ENCODE results near the gene TNS4. TPM values are rescaled to one million over a fixed set of nuclear protein-coding genes. Genes with fewer than 3 reads are reported as not detected.

Gene TNS4
- total and polyA plus RNA-seq, 4 donors = 0.29 TPM; not detected in 3

DNA sequence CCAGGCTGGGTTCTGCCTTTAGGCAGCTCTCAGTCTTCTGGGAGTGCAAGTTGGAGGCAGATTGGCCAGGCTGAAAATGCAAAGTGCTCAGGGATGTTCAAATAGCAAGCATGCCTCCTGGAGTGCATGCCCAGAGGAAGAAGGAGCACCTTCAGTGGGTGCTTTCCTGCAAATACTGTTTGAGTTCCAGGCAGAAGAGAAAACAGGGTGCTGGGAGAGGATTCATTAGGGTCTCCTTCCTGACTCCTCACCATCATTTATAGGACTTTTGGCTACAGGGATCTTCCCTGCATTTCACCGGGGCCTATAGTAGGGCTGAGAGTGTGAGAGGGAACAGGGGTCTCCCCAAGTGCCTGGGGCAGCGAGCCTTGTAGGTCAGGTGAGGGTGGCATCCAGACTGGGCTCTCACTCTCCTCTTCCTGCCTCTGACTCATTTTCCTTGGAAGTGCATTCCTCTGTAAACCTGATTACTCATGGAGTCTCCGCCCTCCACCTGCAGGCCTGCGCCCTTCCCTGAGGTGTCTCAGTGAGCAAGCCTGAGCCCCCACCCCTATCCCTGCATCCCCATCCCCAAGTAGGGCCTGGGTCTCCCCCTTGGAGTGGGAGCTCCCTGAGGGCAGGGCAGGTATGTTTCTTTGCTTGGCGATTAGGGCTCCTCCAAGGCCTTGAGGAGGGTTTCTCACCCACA is 17.1 kb upstream of the TNS4 start:
- DNase-seq (ENCODE audit: low read depth in 4 of 6, low spot score in 6 of 6) = no peak
- WGBS (ENCODE audit: insufficient coverage) = 64% methylated on average over 2 of the region's 5 CpGs
- Histone ChIP-seq H3K36me3 (ENCODE audit: control insufficient read depth, insufficient read depth, low read length) (no peaks in the 10 kb centered on the region), H3K4me3 (ENCODE audit: low read depth, low read length) (no peak overlapping the region), H3K9me3 (ENCODE audit: control insufficient read depth, insufficient read depth, low read length) (no peaks in the 10 kb centered on the region), H3K4me1 (ENCODE audit: control insufficient read depth, insufficient read depth, low read length) (no peaks in the 10 kb centered on the region), H3K27ac (ENCODE audit: low read depth, low read length) (no peak overlapping the region), H3K27me3 (ENCODE audit: control insufficient read depth, insufficient read depth, low read length) (no peaks in the 10 kb centered on the region)

DNA sequence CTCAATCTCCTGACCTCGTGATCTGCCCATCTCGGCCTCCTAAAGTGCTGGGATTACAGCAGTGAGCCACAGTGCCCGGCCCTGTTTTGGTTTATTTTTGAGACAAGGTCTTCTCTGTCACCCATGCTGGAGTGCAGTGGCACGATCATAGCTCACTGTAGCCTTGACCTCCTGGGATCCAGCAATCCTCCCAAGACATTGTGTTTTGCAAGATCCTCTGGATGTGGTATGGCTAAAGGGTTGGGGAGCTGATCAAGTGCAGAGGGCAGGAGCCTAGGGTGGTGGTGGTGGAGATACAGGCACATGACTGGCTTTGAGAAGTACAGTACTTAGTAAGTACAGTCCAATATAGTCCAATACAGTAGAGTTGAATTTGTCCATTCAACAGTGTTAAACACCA is 16.6 kb upstream of the TNS4 start:
- no peak overlapping the region for H3K27ac ChIP-seq (ENCODE audit: low read depth, low read length)
- 81% methylated on average over 3 of the region's 4 CpGs for WGBS (ENCODE audit: insufficient coverage)
- no peaks in the 10 kb centered on the region for H3K9me3 ChIP-seq (ENCODE audit: control insufficient read depth, insufficient read depth, low read length)
- H3K4me1 ChIP-seq (ENCODE audit: control insufficient read depth, insufficient read depth, low read length) = no peaks in the 10 kb centered on the region
- no peak for DNase-seq (ENCODE audit: low read depth in 4 of 6, low spot score in 6 of 6)
- no peak overlapping the region for H3K4me3 ChIP-seq (ENCODE audit: low read depth, low read length)
- no peaks in the 10 kb centered on the region for H3K27me3 ChIP-seq (ENCODE audit: control insufficient read depth, insufficient read depth, low read length)
- H3K36me3 ChIP-seq (ENCODE audit: control insufficient read depth, insufficient read depth, low read length) = no peaks in the 10 kb centered on the region

DNA sequence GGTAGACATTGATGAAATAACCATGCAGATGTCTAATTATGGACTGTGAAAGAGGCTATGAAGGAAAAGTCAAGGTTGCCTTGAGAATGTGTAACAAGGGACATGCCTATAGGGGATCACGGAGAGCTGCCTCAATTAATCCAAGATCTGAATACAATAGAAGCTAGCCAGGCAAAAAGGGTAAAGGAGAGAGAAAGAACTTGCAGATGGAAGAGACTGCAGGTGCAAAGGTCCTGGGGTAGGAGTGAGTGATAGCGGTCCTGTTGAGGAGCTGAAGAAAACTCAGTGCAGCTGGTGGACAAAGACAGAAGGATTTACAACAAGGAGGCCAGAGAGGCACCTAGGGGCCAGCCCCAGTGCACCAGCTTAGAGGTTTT is 15.9 kb upstream of the TNS4 start:
- H3K36me3 ChIP-seq (ENCODE audit: control insufficient read depth, insufficient read depth, low read length) = no peaks in the 10 kb centered on the region
- no peaks in the 10 kb centered on the region for H3K4me1 ChIP-seq (ENCODE audit: control insufficient read depth, insufficient read depth, low read length)
- no peaks in the 10 kb centered on the region for H3K9me3 ChIP-seq (ENCODE audit: control insufficient read depth, insufficient read depth, low read length)
- no peak overlapping the region for H3K27ac ChIP-seq (ENCODE audit: low read depth, low read length)
- H3K27me3 ChIP-seq (ENCODE audit: control insufficient read depth, insufficient read depth, low read length) = no peaks in the 10 kb centered on the region
- 96% methylated on average over 2 of the region's 2 CpGs for WGBS (ENCODE audit: insufficient coverage)
- DNase-seq (ENCODE audit: low read depth in 4 of 6, low spot score in 6 of 6) = no peak
- no peak overlapping the region for H3K4me3 ChIP-seq (ENCODE audit: low read depth, low read length)

DNA sequence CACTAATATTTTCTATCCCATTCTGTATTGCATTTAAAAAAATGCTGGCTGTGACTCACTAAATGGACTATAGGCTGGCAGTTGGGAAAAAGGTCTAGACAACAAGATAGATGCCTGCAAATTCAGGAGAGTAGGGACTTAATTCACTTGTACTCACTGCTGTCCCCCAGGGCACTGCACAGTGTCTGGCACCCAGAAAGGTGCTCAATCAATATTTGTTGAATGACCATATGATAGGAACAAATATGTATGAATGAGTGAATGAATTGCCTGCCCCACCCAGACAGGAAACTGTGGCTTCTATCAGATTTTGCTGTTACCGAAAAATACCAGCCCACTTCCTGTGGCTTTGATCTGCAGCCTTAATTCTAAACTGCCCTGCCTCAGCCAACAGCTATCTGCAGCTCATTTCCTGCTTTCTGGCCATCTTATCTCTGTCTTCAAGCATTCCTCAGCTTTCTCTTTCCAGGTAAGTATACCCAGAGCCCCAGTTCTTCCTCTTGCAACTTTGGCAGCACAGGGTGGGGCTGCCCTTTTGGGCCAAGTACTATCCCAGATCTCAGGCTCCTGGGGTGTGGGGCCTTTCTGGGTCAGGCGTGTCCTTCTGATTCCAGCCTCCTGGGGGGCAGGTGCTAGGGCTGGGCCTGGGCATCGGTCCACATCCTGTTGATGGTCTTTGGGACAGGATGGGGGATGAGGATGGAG is 15.3 kb upstream of the TNS4 start:
- no peaks in the 10 kb centered on the region for H3K27me3 ChIP-seq (ENCODE audit: control insufficient read depth, insufficient read depth, low read length)
- H3K4me1 ChIP-seq (ENCODE audit: control insufficient read depth, insufficient read depth, low read length) = no peaks in the 10 kb centered on the region
- no peak overlapping the region for H3K4me3 ChIP-seq (ENCODE audit: low read depth, low read length)
- no peak for DNase-seq (ENCODE audit: low read depth in 4 of 6, low spot score in 6 of 6)
- WGBS (ENCODE audit: insufficient coverage) = 74% methylated on average over 3 of the region's 3 CpGs
- H3K9me3 ChIP-seq (ENCODE audit: control insufficient read depth, insufficient read depth, low read length) = no peaks in the 10 kb centered on the region
- no peaks in the 10 kb centered on the region for H3K36me3 ChIP-seq (ENCODE audit: control insufficient read depth, insufficient read depth, low read length)
- no peak overlapping the region for H3K27ac ChIP-seq (ENCODE audit: low read depth, low read length)

DNA sequence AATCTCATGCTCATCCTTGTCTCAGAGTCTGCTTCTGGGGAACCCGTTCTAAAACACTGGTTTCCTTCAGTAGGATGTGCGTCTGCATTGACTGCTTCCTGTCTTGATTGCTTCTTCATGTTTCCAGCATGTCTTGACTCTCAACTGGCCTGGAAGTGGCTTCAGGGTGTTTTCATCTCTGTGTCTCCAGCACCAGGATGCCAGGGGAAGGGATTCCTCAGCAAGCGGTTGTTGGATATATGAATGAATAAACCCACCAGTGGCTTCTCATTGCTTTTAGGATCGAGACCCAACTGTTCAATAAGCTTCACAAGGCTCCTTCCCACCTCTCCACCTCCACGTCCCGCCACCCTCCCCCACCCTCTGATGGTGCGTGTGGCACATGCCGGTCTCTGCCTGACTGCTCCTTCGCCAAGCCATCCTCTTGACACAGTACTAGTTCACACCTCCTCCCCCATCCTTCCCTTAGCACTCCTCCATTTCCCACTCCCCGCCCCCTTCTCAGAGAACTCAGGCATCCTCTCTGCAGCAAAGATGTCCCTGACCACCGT is 14.1 kb upstream of the TNS4 start:
- DNase-seq (ENCODE audit: low read depth in 4 of 6, low spot score in 6 of 6) = no peak
- H3K4me3 ChIP-seq (ENCODE audit: low read depth, low read length) = no peak overlapping the region
- no peaks in the 10 kb centered on the region for H3K36me3 ChIP-seq (ENCODE audit: control insufficient read depth, insufficient read depth, low read length)
- no peak overlapping the region for H3K27ac ChIP-seq (ENCODE audit: low read depth, low read length)
- no peaks in the 10 kb centered on the region for H3K27me3 ChIP-seq (ENCODE audit: control insufficient read depth, insufficient read depth, low read length)
- WGBS (ENCODE audit: insufficient coverage) = 71% methylated on average over 10 of the region's 11 CpGs
- no peaks in the 10 kb centered on the region for H3K4me1 ChIP-seq (ENCODE audit: control insufficient read depth, insufficient read depth, low read length)
- no peaks in the 10 kb centered on the region for H3K9me3 ChIP-seq (ENCODE audit: control insufficient read depth, insufficient read depth, low read length)

DNA sequence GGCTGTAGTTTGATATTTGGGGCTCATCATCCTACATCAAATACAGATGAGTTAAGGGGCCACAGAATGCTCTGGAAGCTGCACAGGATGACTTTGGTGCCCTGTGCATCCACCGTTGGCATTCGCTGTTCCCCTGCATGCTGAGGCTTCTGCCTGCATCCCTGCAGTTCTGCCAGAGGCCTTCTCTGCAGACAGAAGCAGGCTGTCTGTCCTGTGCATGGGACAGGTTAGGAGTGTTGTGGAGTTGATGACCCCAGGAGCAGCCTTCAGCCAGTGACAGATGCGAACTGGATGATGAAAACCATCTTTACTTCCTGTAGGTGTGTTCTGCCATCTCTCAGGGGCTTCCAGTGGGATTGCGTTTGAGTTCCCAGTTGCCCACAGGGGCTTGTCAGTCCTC is 13.6 kb upstream of the TNS4 start:
- no peak for DNase-seq (ENCODE audit: low read depth in 4 of 6, low spot score in 6 of 6)
- H3K27ac ChIP-seq (ENCODE audit: low read depth, low read length) = no peak overlapping the region
- H3K27me3 ChIP-seq (ENCODE audit: control insufficient read depth, insufficient read depth, low read length) = no peaks in the 10 kb centered on the region
- 97% methylated on average over 4 of the region's 4 CpGs for WGBS (ENCODE audit: insufficient coverage)
- no peaks in the 10 kb centered on the region for H3K36me3 ChIP-seq (ENCODE audit: control insufficient read depth, insufficient read depth, low read length)
- H3K4me3 ChIP-seq (ENCODE audit: low read depth, low read length) = no peak overlapping the region
- no peaks in the 10 kb centered on the region for H3K4me1 ChIP-seq (ENCODE audit: control insufficient read depth, insufficient read depth, low read length)
- H3K9me3 ChIP-seq (ENCODE audit: control insufficient read depth, insufficient read depth, low read length) = no peaks in the 10 kb centered on the region

DNA sequence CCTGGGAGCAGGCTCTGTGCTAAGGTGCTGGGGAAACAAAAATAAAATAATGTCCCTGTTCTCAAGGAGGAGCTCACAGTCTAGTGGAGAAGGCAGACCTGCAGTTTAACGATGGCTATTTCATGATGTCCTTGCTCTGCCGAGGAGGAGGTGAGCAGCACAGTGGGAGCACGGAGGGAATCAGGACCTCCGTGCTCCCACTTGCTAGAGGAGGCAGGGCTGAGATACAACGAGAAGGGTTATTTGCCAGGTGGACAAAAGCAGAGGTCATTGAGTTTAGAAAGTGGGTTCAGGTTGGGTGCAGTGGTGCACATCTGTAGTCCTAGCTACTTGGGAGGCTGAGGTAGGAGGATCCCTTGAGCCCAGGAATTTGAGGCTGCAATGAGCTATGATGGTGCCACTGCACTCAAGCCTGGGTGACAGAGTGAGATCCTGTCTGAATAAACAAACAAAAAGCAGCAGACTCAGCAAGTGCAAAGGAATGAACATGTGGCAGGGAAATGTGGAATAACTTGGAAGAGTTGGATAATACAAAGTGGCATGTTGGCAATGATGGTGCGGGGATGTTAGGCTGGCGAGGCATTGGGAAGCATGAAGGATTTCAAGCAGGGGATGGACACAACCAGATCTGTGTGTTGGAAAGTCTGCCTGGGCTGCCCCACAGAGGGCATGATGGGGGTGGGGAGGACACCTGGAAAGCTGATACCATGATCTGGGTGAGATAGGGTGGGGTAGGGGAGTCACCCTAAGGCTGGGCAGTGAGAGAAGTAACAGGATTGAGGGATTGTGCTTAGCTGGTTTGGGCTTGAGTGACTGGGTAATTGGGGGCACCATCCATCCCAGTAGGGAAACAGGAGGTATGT is 12.8 kb upstream of the TNS4 start:
- DNase-seq (ENCODE audit: low read depth in 4 of 6, low spot score in 6 of 6) = no peak
- H3K36me3 ChIP-seq (ENCODE audit: control insufficient read depth, insufficient read depth, low read length) = no peaks in the 10 kb centered on the region
- WGBS (ENCODE audit: insufficient coverage) = 91% methylated on average over 7 of the region's 7 CpGs
- H3K4me1 ChIP-seq (ENCODE audit: control insufficient read depth, insufficient read depth, low read length) = no peaks in the 10 kb centered on the region
- no peaks in the 10 kb centered on the region for H3K27me3 ChIP-seq (ENCODE audit: control insufficient read depth, insufficient read depth, low read length)
- no peak overlapping the region for H3K4me3 ChIP-seq (ENCODE audit: low read depth, low read length)
- no peak overlapping the region for H3K27ac ChIP-seq (ENCODE audit: low read depth, low read length)
- no peaks in the 10 kb centered on the region for H3K9me3 ChIP-seq (ENCODE audit: control insufficient read depth, insufficient read depth, low read length)

DNA sequence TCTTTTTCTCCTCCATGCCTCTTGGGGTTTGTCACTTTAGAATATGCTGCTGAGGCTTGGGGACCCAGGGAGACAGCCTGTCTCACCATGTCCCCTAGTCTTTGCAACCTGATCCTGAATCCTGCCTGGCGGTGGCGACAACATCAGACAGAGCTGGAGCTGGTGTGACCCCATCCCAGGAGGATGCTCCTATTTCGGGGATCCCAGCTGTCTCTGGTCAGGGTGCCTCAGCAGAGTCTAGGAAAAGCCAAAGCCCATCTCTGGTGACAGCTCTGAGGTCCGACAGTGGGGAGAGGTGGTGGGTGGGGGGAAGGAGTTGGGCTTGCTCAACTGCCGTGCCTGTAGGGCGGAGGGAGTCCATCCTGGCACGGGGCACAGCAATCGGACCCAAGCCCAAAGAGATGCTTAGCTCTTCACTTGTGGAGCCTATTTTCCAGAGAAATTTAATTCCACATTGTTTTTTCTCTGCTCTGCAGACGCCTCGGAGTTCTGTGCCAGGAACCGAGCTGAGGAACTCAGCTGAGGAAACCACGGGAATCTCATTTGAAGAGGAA is 10.3 kb upstream of the TNS4 start:
- no peak overlapping the region for H3K27ac ChIP-seq (ENCODE audit: low read depth, low read length)
- H3K4me3 ChIP-seq (ENCODE audit: low read depth, low read length) = no peak overlapping the region
- H3K27me3 ChIP-seq (ENCODE audit: control insufficient read depth, insufficient read depth, low read length) = no peaks in the 10 kb centered on the region
- no peak for DNase-seq (ENCODE audit: low read depth in 4 of 6, low spot score in 6 of 6)
- no peaks in the 10 kb centered on the region for H3K4me1 ChIP-seq (ENCODE audit: control insufficient read depth, insufficient read depth, low read length)
- H3K9me3 ChIP-seq (ENCODE audit: control insufficient read depth, insufficient read depth, low read length) = no peaks in the 10 kb centered on the region
- H3K36me3 ChIP-seq (ENCODE audit: control insufficient read depth, insufficient read depth, low read length) = no peaks in the 10 kb centered on the region
- 91% methylated on average over 8 of the region's 12 CpGs for WGBS (ENCODE audit: insufficient coverage)

DNA sequence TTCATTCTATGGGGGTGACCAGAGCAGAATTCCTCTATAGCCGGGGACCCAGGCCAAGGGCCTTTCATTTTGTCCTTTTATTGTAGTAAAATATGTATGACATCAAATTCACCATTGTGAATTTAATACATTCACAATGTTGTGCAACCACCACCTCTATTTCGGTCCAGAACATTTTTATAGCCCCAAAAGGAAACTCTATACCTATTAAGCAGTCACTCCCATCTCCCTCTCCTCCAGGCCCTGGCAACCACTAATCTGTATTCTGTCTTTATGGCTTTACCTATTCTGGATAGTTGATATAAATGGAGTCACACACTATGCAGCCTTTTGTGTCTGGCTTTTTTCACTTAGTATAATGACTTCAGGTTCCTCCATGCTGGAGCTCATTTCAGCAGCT is 9.7 kb upstream of the TNS4 start:
- Histone ChIP-seq H3K27ac (ENCODE audit: low read depth, low read length) (no peak overlapping the region), H3K4me3 (ENCODE audit: low read depth, low read length) (no peak overlapping the region), H3K9me3 (ENCODE audit: control insufficient read depth, insufficient read depth, low read length) (no peaks in the 10 kb centered on the region), H3K27me3 (ENCODE audit: control insufficient read depth, insufficient read depth, low read length) (no peaks in the 10 kb centered on the region), H3K4me1 (ENCODE audit: control insufficient read depth, insufficient read depth, low read length) (no peaks in the 10 kb centered on the region), H3K36me3 (ENCODE audit: control insufficient read depth, insufficient read depth, low read length) (no peaks in the 10 kb centered on the region)
- no CpG with 5 or more reads among the region's 2 CpGs for WGBS (ENCODE audit: insufficient coverage)
- DNase-seq (ENCODE audit: low read depth in 4 of 6, low spot score in 6 of 6) = no peak
